GM12878 (cell line): ENCODE results near the gene MSI2. TPM values are rescaled to one million over a fixed set of nuclear protein-coding genes. Genes with fewer than 3 reads are reported as not detected.

Experiments
- ATAC-seq: fragments of 200-7000 bp; cut with Tn5 transposase; 3 replicates; pipeline ENCODE4 v1.9.1; 2020; ENCODE audit warnings: mild to moderate bottlenecking, moderate library complexity
- BruUV-seq: library from RNA; stranded (reverse); fragments of 400-500 nt; replicated peaks from 2 replicates; lab custom pipeline; 2021; lab: Mats Ljungman, UMichigan
- CTCF ChIA-PET: fragments of 300-600 bp; sonication (Branson Sonifier 250); formaldehyde crosslinking; extraction: SDS; loops from one replicate; lab custom pipeline; 2021; ENCODE audit warnings: inconsistent platforms; lab: Yijun Ruan, JAX
- POLR2A ChIA-PET: fragments of 350-600 bp; formaldehyde crosslinking; extraction: SDS; loops from one replicate; lab custom pipeline; 2021; ENCODE audit warnings: inconsistent platforms; lab: Charles Lee
- RAD21 ChIA-PET: fragments of 300-600 bp; sonication (Branson Sonifier 250); formaldehyde crosslinking; loops from one replicate; lab custom pipeline; 2023; ENCODE audit warnings: antibody characterized with exemption; ENCODE audit not compliant: unreplicated experiment; lab: Charles Lee
- SMC1A ChIA-PET: fragments of 300-600 bp; sonication (Branson Sonifier 250); formaldehyde crosslinking; loops from one replicate; lab custom pipeline; 2023; ENCODE audit not compliant: unreplicated experiment, uncharacterized antibody; lab: Charles Lee
- DNase-seq: peaks from one replicate; pipeline ENCODE4 v3.0.0-alpha.2; 2011; ENCODE audit warnings: low read depth, low spot score
- FAIRE-seq: peaks from 3 replicates; lab custom pipeline; 2011; peaks lifted over from hg19 to GRCh38; lab: Jason Lieb, UNC
- H2AFZ ChIP-seq: 2 replicates; pipeline ENCODE4 v1.6.0; 2011; ENCODE audit warnings: low read depth, low read length, control low read depth; ENCODE audit not compliant: control insufficient read depth
- H3K27ac ChIP-seq: 2 replicates; pipeline ENCODE4 v1.5.1; 2011; ENCODE audit warnings: control low read depth; ENCODE audit not compliant: control insufficient read depth, insufficient read depth
- H3K27me3 ChIP-seq, 2 experiments: replicated peaks in 1 of 2; 2 replicates each; pipeline versions ENCODE4 v1.6.0 to v1.6.1; 2011; ENCODE audit warnings: low read length in 1 of 2; ENCODE audit not compliant: control insufficient read depth in 2 of 2, insufficient read depth in 2 of 2
- H3K36me3 ChIP-seq, 2 experiments: 2 replicates each; pipeline ENCODE4 v1.5.1; 2011; ENCODE audit warnings: low read length in 1 of 2; ENCODE audit not compliant: control insufficient read depth in 2 of 2, insufficient read depth in 2 of 2
- H3K4me1 ChIP-seq: 2 replicates; pipeline ENCODE4 v1.6.1; 2011; ENCODE audit warnings: mild to moderate bottlenecking, low read length, moderate library complexity, mixed read lengths; ENCODE audit not compliant: control insufficient read depth, insufficient read depth
- H3K4me2 ChIP-seq: 2 replicates; pipeline ENCODE4 v1.6.0; 2011; ENCODE audit warnings: control low read depth; ENCODE audit not compliant: control insufficient read depth, insufficient read depth
- H3K4me3 ChIP-seq: fragments of 200-600 bp; sonication (generic); 2 replicates; pipeline ENCODE4 v1.5.1; 2016
- H3K79me2 ChIP-seq: 2 replicates; pipeline ENCODE4 v1.6.0; 2011; ENCODE audit warnings: low read length; ENCODE audit not compliant: control insufficient read depth, insufficient read depth
- H3K9ac ChIP-seq: 2 replicates; pipeline ENCODE4 v1.8.0; 2011; ENCODE audit warnings: low read length, control low read depth, mixed read lengths; ENCODE audit not compliant: control insufficient read depth, insufficient read depth
- H3K9me3 ChIP-seq: replicated peaks from 3 replicates; pipeline ENCODE4 v1.5.1; 2011; ENCODE audit warnings: mild to moderate bottlenecking, low read length; ENCODE audit not compliant: control insufficient read depth, insufficient read depth
- H4K20me1 ChIP-seq: 2 replicates; pipeline ENCODE4 v1.6.0; 2011; ENCODE audit not compliant: control insufficient read depth, insufficient read depth
- BCL3 ChIP-seq: IDR thresholded peaks from 2 replicates; pipeline ENCODE4 v1.6.1; 2011; ENCODE audit warnings: borderline replicate concordance, low read depth, mild to moderate bottlenecking, moderate library complexity, low read length; ENCODE audit not compliant: insufficient read depth, poor library complexity, severe bottlenecking
- IRF5 ChIP-seq: fragments of 450-650 bp; IDR thresholded peaks from 2 replicates; pipeline ENCODE4 v1.6.1; 2017; ENCODE audit warnings: borderline replicate concordance
- PKNOX1 ChIP-seq: fragments of 450-650 bp; IDR thresholded peaks from 2 replicates; pipeline ENCODE4 v1.6.1; 2016; ENCODE audit warnings: mild to moderate bottlenecking
- RBBP5 ChIP-seq: fragments of 200-600 bp; sonication (generic); conservative IDR thresholded peaks from 2 replicates; pipeline ENCODE4 v1.6.1; 2016
- REST ChIP-seq: IDR thresholded peaks from 2 replicates; pipeline ENCODE4 v1.6.1; 2012; ENCODE audit warnings: mild to moderate bottlenecking, low read depth, low read length
- USF1 ChIP-seq: IDR thresholded peaks from 2 replicates; pipeline ENCODE4 v1.6.1; 2011; ENCODE audit warnings: borderline replicate concordance, low read depth, mild to moderate bottlenecking, moderate library complexity, mixed read lengths, low read length; ENCODE audit not compliant: insufficient read depth; ENCODE audit errors: extremely low read length
- ZNF274 ChIP-seq: IDR thresholded peaks from one replicate; pipeline ENCODE4 v1.8.0; 2011; ENCODE audit not compliant: insufficient read length, insufficient read depth
- WGBS: methylation state at CpG from one replicate; pipeline ENCODE4 v1.1.6; 2016; ENCODE audit warnings: low lambda C conversion rate; ENCODE audit not compliant: insufficient replicate concordance, insufficient coverage; ENCODE audit errors: missing lambda C conversion rate; 5-methylcytosine and 5-hydroxymethylcytosine counted together
- in situ Hi-C: fragments of 300-500 bp; cut with MboI; formaldehyde crosslinking; loops from 9 replicates; pipeline ENCODE4 v1.14.3; 2018; ENCODE audit warnings: mixed read lengths
- intact Hi-C: fragments of 100-400 bp; cut with micrococcal nuclease; formaldehyde crosslinking; loops from one replicate; pipeline ENCODE4 v1.14.2; 2022; ENCODE audit not compliant: unreplicated experiment
- polyA plus RNA-seq, 11 experiments: library from polyadenylated mRNA; depleted of rRNA in 4 of 11; unstranded in 6 of 11; stranded (reverse) in 5 of 11; fragments of >200 nt; fragmentation: Nextera tagmentation in 4 of 11; fragmentation: Illumina TruSeq in 1 of 11; extraction: Ambion mirVana in 4 of 11; extraction: Trizol in 1 of 11; gene quantifications; 1 replicate in 1 of 11; 2 replicates in 10 of 11; pipeline versions ENCODE4 v1.2.1 to v1.2.3, GENCODE V29; 2011 to 2016; ENCODE audit warnings: inconsistent platforms in 2 of 11, missing spikeins in 2 of 11, low read depth in 1 of 11
- total RNA-seq, 4 experiments: library from RNA; depleted of rRNA in 3 of 4; stranded (reverse); fragments of >200 nt in 3 of 4; fragmentation: Illumina TruSeq in 1 of 4; extraction: Trizol in 1 of 4; gene quantifications; 2 replicates each; pipeline versions ENCODE4 v1.2.1 to v1.2.3, GENCODE V29; 2013 to 2021

Gene MSI2
- total and polyA plus RNA-seq, 10 of the 15 experiments (the other 5 are each of a cell fraction or from before 2014, with no cell fraction given): 6.1 to 76.1 (median 42.0) TPM

- ATAC-seq: no peak
- Histone ChIP-seq H2AFZ (no peak overlapping the region), H3K4me1 (peaks cover 22% of the 10 kb centered on the region), H3K4me2 (no peak overlapping the region), H3K27ac (no peak overlapping the region), H3K36me3 (peaks cover 5 to 8% of the 10 kb centered on the region in 2 experiments; a peak in 3 of 4 replicates), H3K9ac (no peak overlapping the region), H3K9me3 (no peaks in the 10 kb centered on the region), H4K20me1 (no peaks in the 10 kb centered on the region), H3K79me2 (peaks cover 24% of the 10 kb centered on the region), H3K4me3 (no peak overlapping the region), H3K27me3 (no peaks in the 10 kb centered on the region)
- TF ChIP-seq USF1 (no peak), RBBP5 (no peak)
- DNase-seq: no peak
- 98% methylated on average over 4 of the region's 4 CpGs for WGBS
- RAD21 ChIA-PET: no interaction called here
- in situ Hi-C loops: no loop called here
- intact Hi-C loops: no loop called here
- POLR2A ChIA-PET: interaction anchor here (1.0 kb wide), 1 partner anchor 10 kb away, joined by 3 read pairs; no protein-coding TSS in a partner anchor
- SMC1A ChIA-PET: interaction anchor here (7.9 kb wide), 1 partner anchor 11 kb away, joined by 53 read pairs; no protein-coding TSS in a partner anchor
- BruUV-seq: no TSS peak
- FAIRE-seq: no peak
- CTCF ChIA-PET: interaction anchor here (4.6 kb wide), 1 partner anchor 11 kb away, joined by 23 read pairs; no protein-coding TSS in a partner anchor
Observed at GRCh38 chr17:57429966-57430365, 173.6 kb downstream of the MSI2 start.

GRCh38 chr17:57431415-57431814, 175.1 kb downstream of the MSI2 start:
- Histone ChIP-seq H3K4me2 (no peak overlapping the region), H3K9ac (no peak overlapping the region), H3K79me2 (peaks cover 18% of the 10 kb centered on the region), H3K4me3 (no peak overlapping the region), H2AFZ (no peak overlapping the region), H3K27ac (no peak overlapping the region), H3K4me1 (peaks cover 12% of the 10 kb centered on the region), H4K20me1 (no peaks in the 10 kb centered on the region), H3K36me3 (peaks cover 5 to 10% of the 10 kb centered on the region in 2 experiments; a peak in 3 of 4 replicates), H3K27me3 (no peaks in the 10 kb centered on the region), H3K9me3 (no peaks in the 10 kb centered on the region)
- ChIA-PET CTCF (interaction anchor here (1.1 to 4.6 kb wide), 4 partner anchors 9 to 351 kb away, joined by 3 to 23 read pairs (median 5); no protein-coding TSS in a partner anchor), SMC1A (interaction anchor here (1.9 to 2.2 kb wide), 2 partner anchors 9 to 188 kb away, joined by 9 to 10 read pairs; no protein-coding TSS in a partner anchor), RAD21 (interaction anchor here (1.5 kb wide), 1 partner anchor 92 kb away, joined by 3 read pairs; no protein-coding TSS in a partner anchor), POLR2A (no interaction called here)
- ATAC-seq (no peak), DNase-seq (no peak), FAIRE-seq (no peak)
- intact Hi-C loops: no loop called here
- TF ChIP-seq ZNF274 (no peak), IRF5 (no peak), BCL3 (no peak), PKNOX1 (no peak), REST (no peak)
- 94% methylated on average over 3 of the region's 3 CpGs for WGBS
- no TSS peak for BruUV-seq
- in situ Hi-C loops: no loop called here
